ENCODE measurements around the gene PTPRT.

DNA sequence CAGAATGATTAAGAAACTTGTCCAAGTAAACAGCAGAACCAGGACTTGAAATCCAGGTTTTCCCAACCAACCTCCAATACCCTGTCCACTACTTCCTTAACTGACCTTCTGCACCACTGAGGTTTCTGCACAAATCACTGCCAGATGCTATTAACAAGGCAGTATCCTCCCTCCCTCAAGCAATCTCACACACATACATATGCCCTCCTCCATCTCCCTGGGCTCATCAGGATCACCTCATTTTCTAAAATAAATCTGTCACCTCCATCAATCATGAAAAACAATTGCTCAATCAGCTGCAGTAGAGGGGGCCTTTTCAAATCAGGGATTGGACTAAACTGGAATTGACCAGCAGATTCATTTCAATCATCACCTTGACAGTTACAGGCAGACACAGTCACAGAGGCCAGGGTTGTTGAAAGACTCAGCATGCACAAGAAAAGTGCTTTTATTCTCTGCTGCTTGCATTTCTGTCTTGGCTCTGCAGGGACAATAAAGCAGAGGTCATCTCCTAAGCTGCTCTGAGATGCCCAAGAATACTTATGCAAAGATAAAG is 539.4 kb downstream of the PTPRT start:
- TF ChIP-seq, protein P1, sequence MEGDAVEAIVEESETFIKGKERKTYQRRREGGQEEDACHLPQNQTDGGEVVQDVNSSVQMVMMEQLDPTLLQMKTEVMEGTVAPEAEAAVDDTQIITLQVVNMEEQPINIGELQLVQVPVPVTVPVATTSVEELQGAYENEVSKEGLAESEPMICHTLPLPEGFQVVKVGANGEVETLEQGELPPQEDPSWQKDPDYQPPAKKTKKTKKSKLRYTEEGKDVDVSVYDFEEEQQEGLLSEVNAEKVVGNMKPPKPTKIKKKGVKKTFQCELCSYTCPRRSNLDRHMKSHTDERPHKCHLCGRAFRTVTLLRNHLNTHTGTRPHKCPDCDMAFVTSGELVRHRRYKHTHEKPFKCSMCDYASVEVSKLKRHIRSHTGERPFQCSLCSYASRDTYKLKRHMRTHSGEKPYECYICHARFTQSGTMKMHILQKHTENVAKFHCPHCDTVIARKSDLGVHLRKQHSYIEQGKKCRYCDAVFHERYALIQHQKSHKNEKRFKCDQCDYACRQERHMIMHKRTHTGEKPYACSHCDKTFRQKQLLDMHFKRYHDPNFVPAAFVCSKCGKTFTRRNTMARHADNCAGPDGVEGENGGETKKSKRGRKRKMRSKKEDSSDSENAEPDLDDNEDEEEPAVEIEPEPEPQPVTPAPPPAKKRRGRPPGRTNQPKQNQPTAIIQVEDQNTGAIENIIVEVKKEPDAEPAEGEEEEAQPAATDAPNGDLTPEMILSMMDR (IDR thresholded peaks at IDR 0.05) = no peak
- TF ChIP-seq POLR2A (IDR thresholded peaks at IDR 0.05) = no peak
- TF ChIP-seq POLR2AphosphoS5 (IDR thresholded peaks at IDR 0.05) = no peak

All from breast epithelium (tissue), 3 donors.